Endothelial cell of umbilical vein (primary cell): ENCODE results near the gene SULT1E1.

Source experiments
- EZH2 ChIP-seq: IDR thresholded peaks from 2 replicates; pipeline ENCODE4 v1.6.1; 2012; ENCODE audit warnings: borderline replicate concordance, low read depth, mild to moderate bottlenecking, moderate library complexity, low read length, inconsistent platforms; ENCODE audit not compliant: severe bottlenecking
- FOS ChIP-seq: IDR thresholded peaks from 2 replicates; pipeline ENCODE4 v1.6.1; 2011; ENCODE audit warnings: mild to moderate bottlenecking, low read length, moderate library complexity, borderline replicate concordance; ENCODE audit not compliant: insufficient read depth
- GATA2 ChIP-seq: IDR thresholded peaks from 2 replicates; pipeline ENCODE4 v1.7.0; 2011; ENCODE audit warnings: low read depth, mild to moderate bottlenecking, moderate library complexity, mixed read lengths, low read length; ENCODE audit not compliant: insufficient read length, insufficient read depth
- JUN ChIP-seq: IDR thresholded peaks from 2 replicates; pipeline ENCODE4 v1.6.1; 2011; ENCODE audit warnings: borderline replicate concordance, low read depth; ENCODE audit not compliant: insufficient read length, insufficient read depth
- MAX ChIP-seq: IDR thresholded peaks from 2 replicates; pipeline ENCODE4 v1.6.1; 2011; ENCODE audit not compliant: insufficient read depth, insufficient read length
- MYC ChIP-seq: IDR thresholded peaks from one replicate; pipeline ENCODE4 v1.6.1; 2011; ENCODE audit warnings: mild to moderate bottlenecking, low read depth, low read length
- POLR2A ChIP-seq: IDR thresholded peaks from 2 replicates; pipeline ENCODE4 v1.6.1; 2012; ENCODE audit warnings: low read depth, mild to moderate bottlenecking, control low read depth, low read length
- POLR2AphosphoS5 ChIP-seq: IDR thresholded peaks from 2 replicates; pipeline ENCODE4 v1.6.1; 2012; ENCODE audit warnings: low read depth, mild to moderate bottlenecking, control low read depth, low read length, moderate library complexity; ENCODE audit not compliant: insufficient read depth
- TF ChIP-seq, protein P1 (sequence below), 2 donors: IDR thresholded peaks; 1 replicate in 1 of 2; 2 replicates in 1 of 2; pipeline ENCODE4 v1.5.1; 2011; ENCODE audit warnings: low read length in 2 of 2, mild to moderate bottlenecking in 2 of 2, moderate library complexity in 2 of 2, control low read depth in 1 of 2, inconsistent platforms in 1 of 2, low read depth in 1 of 2; ENCODE audit not compliant: insufficient read depth in 1 of 2; ENCODE audit errors: extremely low read depth in 1 of 2

- TF ChIP-seq, protein P1, sequence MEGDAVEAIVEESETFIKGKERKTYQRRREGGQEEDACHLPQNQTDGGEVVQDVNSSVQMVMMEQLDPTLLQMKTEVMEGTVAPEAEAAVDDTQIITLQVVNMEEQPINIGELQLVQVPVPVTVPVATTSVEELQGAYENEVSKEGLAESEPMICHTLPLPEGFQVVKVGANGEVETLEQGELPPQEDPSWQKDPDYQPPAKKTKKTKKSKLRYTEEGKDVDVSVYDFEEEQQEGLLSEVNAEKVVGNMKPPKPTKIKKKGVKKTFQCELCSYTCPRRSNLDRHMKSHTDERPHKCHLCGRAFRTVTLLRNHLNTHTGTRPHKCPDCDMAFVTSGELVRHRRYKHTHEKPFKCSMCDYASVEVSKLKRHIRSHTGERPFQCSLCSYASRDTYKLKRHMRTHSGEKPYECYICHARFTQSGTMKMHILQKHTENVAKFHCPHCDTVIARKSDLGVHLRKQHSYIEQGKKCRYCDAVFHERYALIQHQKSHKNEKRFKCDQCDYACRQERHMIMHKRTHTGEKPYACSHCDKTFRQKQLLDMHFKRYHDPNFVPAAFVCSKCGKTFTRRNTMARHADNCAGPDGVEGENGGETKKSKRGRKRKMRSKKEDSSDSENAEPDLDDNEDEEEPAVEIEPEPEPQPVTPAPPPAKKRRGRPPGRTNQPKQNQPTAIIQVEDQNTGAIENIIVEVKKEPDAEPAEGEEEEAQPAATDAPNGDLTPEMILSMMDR (IDR thresholded peaks at IDR 0.05; ENCODE audit: extremely low read depth in 1 of 2, insufficient read depth in 1 of 2, low read depth in 1 of 2, low read length in 2 of 2), result no peak
- TF ChIP-seq POLR2AphosphoS5, result no peak
- TF ChIP-seq JUN, result no peak
- no peak for TF ChIP-seq EZH2
- TF ChIP-seq POLR2A, result no peak
- no peak for TF ChIP-seq MAX
- no peak for TF ChIP-seq FOS
- no peak for TF ChIP-seq MYC
- TF ChIP-seq GATA2, result no peak
These were observed 48.8 kb downstream of the SULT1E1 start for GRCh38 chr4:69811166-69811565.
